NB4 (cell line): Measurements from ENCODE around the gene OR10A4.

Experiments
- POLR2A ChIP-seq: IDR thresholded peaks from 2 replicates; pipeline ENCODE4 v1.6.1; 2011; ENCODE audit warnings: mild to moderate bottlenecking; ENCODE audit not compliant: insufficient read length; ENCODE audit errors: extremely low read depth
- TF ChIP-seq, protein P1 (sequence below): IDR thresholded peaks from one replicate; pipeline ENCODE4 v1.5.1; 2012; ENCODE audit warnings: low read depth, low read length

- TF ChIP-seq, protein P1, sequence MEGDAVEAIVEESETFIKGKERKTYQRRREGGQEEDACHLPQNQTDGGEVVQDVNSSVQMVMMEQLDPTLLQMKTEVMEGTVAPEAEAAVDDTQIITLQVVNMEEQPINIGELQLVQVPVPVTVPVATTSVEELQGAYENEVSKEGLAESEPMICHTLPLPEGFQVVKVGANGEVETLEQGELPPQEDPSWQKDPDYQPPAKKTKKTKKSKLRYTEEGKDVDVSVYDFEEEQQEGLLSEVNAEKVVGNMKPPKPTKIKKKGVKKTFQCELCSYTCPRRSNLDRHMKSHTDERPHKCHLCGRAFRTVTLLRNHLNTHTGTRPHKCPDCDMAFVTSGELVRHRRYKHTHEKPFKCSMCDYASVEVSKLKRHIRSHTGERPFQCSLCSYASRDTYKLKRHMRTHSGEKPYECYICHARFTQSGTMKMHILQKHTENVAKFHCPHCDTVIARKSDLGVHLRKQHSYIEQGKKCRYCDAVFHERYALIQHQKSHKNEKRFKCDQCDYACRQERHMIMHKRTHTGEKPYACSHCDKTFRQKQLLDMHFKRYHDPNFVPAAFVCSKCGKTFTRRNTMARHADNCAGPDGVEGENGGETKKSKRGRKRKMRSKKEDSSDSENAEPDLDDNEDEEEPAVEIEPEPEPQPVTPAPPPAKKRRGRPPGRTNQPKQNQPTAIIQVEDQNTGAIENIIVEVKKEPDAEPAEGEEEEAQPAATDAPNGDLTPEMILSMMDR: no peak
- no peak for TF ChIP-seq POLR2A
These were observed 12.4 kb downstream of the OR10A4 start for GRCh38 chr11:6888830-6889229.
